HL-60 (cell line): ENCODE data around the gene ZNF521.

Experiments used
- DNase-seq, 2 experiments: peaks; one replicate each; pipeline ENCODE4 v3.0.0-alpha.2; 2010 to 2020; ENCODE audit warnings: low read depth in 1 of 2, low spot score in 1 of 2
- H3K27ac ChIP-seq: fragments of 250-450 bp; sonication (Bioruptor Pico); replicated peaks from 2 replicates; pipeline ENCODE4 v1.5.1; 2020; ENCODE audit warnings: mild to moderate bottlenecking, moderate library complexity
- H3K27me3 ChIP-seq: fragments of 250-450 bp; sonication (Bioruptor Pico); 2 replicates; pipeline ENCODE4 v1.5.1; 2021; ENCODE audit warnings: mild to moderate bottlenecking, moderate library complexity; ENCODE audit not compliant: insufficient read depth, poor library complexity, severe bottlenecking
- H3K4me3 ChIP-seq: replicated peaks from 2 replicates; pipeline ENCODE4 v1.5.1; 2011; ENCODE audit warnings: mild to moderate bottlenecking, control low read depth, low read length; ENCODE audit not compliant: insufficient read depth
- GABPA ChIP-seq: IDR thresholded peaks from 2 replicates; pipeline ENCODE4 v1.6.1; 2012; ENCODE audit warnings: low read depth
- POLR2AphosphoS5 ChIP-seq: IDR thresholded peaks from 2 replicates; pipeline ENCODE4 v1.6.1; 2012; ENCODE audit warnings: low read depth
- REST ChIP-seq: IDR thresholded peaks from 2 replicates; pipeline ENCODE4 v1.6.1; 2012; ENCODE audit warnings: low read depth; ENCODE audit not compliant: insufficient replicate concordance
- SPI1 ChIP-seq: IDR thresholded peaks from 2 replicates; pipeline ENCODE4 v1.6.1; 2012; ENCODE audit warnings: low read depth, mild to moderate bottlenecking, borderline replicate concordance
- TF ChIP-seq, protein P1 (sequence below): IDR thresholded peaks from one replicate; pipeline ENCODE4 v1.5.1; 2011; ENCODE audit warnings: low read length, control low read depth, inconsistent platforms; ENCODE audit not compliant: insufficient read depth

The ZNF521 gene

GRCh38 chr18:25141399-25141798 lies 210.6 kb downstream of the ZNF521 start:
- Histone ChIP-seq H3K27me3 (no peaks in the 10 kb centered on the region), H3K4me3 (no peak overlapping the region), H3K27ac (no peak overlapping the region)
- DNase-seq, result no peak
- TF ChIP-seq GABPA (no peak), SPI1 (no peak), POLR2AphosphoS5 (no peak), REST (no peak)
- TF ChIP-seq, protein P1, sequence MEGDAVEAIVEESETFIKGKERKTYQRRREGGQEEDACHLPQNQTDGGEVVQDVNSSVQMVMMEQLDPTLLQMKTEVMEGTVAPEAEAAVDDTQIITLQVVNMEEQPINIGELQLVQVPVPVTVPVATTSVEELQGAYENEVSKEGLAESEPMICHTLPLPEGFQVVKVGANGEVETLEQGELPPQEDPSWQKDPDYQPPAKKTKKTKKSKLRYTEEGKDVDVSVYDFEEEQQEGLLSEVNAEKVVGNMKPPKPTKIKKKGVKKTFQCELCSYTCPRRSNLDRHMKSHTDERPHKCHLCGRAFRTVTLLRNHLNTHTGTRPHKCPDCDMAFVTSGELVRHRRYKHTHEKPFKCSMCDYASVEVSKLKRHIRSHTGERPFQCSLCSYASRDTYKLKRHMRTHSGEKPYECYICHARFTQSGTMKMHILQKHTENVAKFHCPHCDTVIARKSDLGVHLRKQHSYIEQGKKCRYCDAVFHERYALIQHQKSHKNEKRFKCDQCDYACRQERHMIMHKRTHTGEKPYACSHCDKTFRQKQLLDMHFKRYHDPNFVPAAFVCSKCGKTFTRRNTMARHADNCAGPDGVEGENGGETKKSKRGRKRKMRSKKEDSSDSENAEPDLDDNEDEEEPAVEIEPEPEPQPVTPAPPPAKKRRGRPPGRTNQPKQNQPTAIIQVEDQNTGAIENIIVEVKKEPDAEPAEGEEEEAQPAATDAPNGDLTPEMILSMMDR, result no peak

- no peaks in the 10 kb centered on the region for H3K27me3 ChIP-seq
- DNase-seq, result no peak
- no peak overlapping the region for H3K27ac ChIP-seq
- H3K4me3 ChIP-seq, result no peak overlapping the region
- TF ChIP-seq, protein P1, result no peak
- TF ChIP-seq SPI1, result no peak
- no peak for TF ChIP-seq GABPA
- TF ChIP-seq POLR2AphosphoS5, result no peak
- no peak for TF ChIP-seq REST
Measured at GRCh38 chr18:25140962-25141308, 211.0 kb downstream of the ZNF521 start.

DNA sequence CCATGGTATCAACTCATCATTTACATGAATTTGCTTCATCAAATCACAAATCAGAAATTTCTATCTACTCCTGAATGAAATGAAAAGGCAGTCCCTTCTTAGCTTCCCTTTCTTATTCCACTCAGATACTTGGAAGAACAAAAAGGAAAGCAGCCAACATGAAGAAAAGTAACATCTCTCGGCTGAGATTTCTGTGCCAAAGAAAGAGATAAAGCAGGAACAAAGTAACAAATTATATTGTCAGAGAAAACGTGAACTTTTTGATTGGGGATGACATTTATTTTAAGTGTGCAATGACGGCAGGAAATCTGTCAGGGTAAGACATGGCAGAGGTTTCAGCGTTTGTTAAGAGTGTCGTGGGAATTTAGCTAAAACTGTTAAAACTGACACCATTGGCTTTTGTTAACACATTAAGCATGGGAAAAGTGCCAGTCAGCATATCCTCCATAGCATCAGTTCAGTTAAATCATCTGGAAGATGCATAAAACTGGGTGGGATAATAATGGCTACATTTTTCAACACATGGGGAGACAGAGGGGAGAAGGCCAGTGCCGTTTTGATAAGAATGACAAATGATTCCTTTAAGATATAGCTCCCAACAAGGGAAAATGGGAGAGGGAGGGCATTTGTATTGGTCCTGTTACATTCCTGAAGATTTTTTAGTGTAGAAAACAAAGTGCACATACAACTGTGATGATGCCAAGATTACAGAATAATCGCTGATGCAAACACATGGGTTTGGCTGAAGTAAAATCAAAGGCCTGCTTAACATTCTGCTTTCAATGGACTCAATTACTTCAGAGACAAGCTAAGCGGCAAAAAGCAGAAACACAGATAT lies 211.6 kb downstream of the ZNF521 start:
- TF ChIP-seq SPI1 (no peak), GABPA (no peak), POLR2AphosphoS5 (no peak), REST (no peak)
- TF ChIP-seq, protein P1, result no peak
- no peak for DNase-seq
- Histone ChIP-seq H3K4me3 (no peak overlapping the region), H3K27ac (no peak overlapping the region), H3K27me3 (no peaks in the 10 kb centered on the region)
